Measurements from ENCODE around the gene NBPF1. TPM values are rescaled to one million over a fixed set of nuclear protein-coding genes. Genes with fewer than 3 reads are reported as not detected.

The NBPF1 gene
- total and polyA plus RNA-seq, 9 of the 15 experiments (the other 6 are each of a cell fraction or from before 2014, with no cell fraction given), result 5.2 to 42.6 (median 24.1) TPM

- no peak for TF ChIP-seq REST (IDR thresholded peaks at IDR 0.05; ENCODE audit: borderline replicate concordance)
- TF ChIP-seq REST (CRISPR knock-in tag; IDR thresholded peaks at IDR 0.05; ENCODE audit: low read depth), result no peak
- TF ChIP-seq LEF1 (IDR thresholded peaks at IDR 0.05), result no peak
- no peak for TF ChIP-seq EHMT2 (IDR thresholded peaks at IDR 0.05)
- TF ChIP-seq CREB5 (CRISPR knock-in tag; IDR thresholded peaks at IDR 0.05), result no peak
These were observed 12.4 kb upstream of the NBPF1 start (continued) for GRCh38 chr1:16625497-16626408.
